NCI-H226 (cell line): Measurements from ENCODE around the gene FREM2.

Experiments
- DNase-seq: peaks from one replicate; pipeline ENCODE4 v3.0.0-alpha.2; 2015

The FREM2 gene

GRCh38 chr13:38688674-38689073 is 1.8 kb downstream of the FREM2 start:
- DNase-seq, result no peak

- no peak for DNase-seq
These were observed 3.4 kb downstream of the FREM2 start for GRCh38 chr13:38690231-38690630.

- DNase-seq, result no peak
These were observed 6.3 kb downstream of the FREM2 start for GRCh38 chr13:38693168-38693567.

- DNase-seq, result no peak
These were observed 6.8 kb downstream of the FREM2 start for GRCh38 chr13:38693641-38694040.

GRCh38 chr13:38697197-38697596 is 10.3 kb downstream of the FREM2 start:
- DNase-seq, result no peak

GRCh38 chr13:38697628-38698333 is 10.9 kb downstream of the FREM2 start:
- DNase-seq, result no peak

GRCh38 chr13:38700051-38700450 is 13.2 kb downstream of the FREM2 start:
- no peak for DNase-seq

- DNase-seq, result no peak
These were observed 15.8 kb downstream of the FREM2 start for GRCh38 chr13:38702669-38703068.

- no peak for DNase-seq
These were observed 16.4 kb downstream of the FREM2 start for GRCh38 chr13:38703255-38703654.

GRCh38 chr13:38705365-38705764 is 18.5 kb downstream of the FREM2 start:
- no peak for DNase-seq

GRCh38 chr13:38707460-38707859 is 20.6 kb downstream of the FREM2 start:
- DNase-seq, result no peak

GRCh38 chr13:38713046-38713445 is 26.2 kb downstream of the FREM2 start:
- no peak for DNase-seq

- no peak for DNase-seq
These were observed 31.5 kb downstream of the FREM2 start for GRCh38 chr13:38718374-38718773.

GRCh38 chr13:38730332-38730731 is 43.5 kb downstream of the FREM2 start:
- no peak for DNase-seq

GRCh38 chr13:38733146-38733545 is 46.3 kb downstream of the FREM2 start:
- DNase-seq, result no peak

GRCh38 chr13:38735665-38736440 is 49.0 kb downstream of the FREM2 start:
- no peak for DNase-seq

GRCh38 chr13:38743466-38743865 is 56.6 kb downstream of the FREM2 start:
- no peak for DNase-seq

- DNase-seq, result no peak
These were observed 65.8 kb downstream of the FREM2 start for GRCh38 chr13:38752686-38753085.

- no peak for DNase-seq
These were observed 67.0 kb downstream of the FREM2 start for GRCh38 chr13:38753878-38754277.

- no peak for DNase-seq
These were observed 68.9 kb downstream of the FREM2 start for GRCh38 chr13:38755793-38756192.

- DNase-seq, result peak; percentile 44
These were observed 71.4 kb downstream of the FREM2 start for GRCh38 chr13:38758277-38758676.

GRCh38 chr13:38759390-38759789 is 72.5 kb downstream of the FREM2 start:
- no peak for DNase-seq

- peak; percentile 19 for DNase-seq
These were observed 76.8 kb downstream of the FREM2 start for GRCh38 chr13:38763446-38764381.
